ENCODE results near the gene CHST8. TPM values are rescaled to one million over a fixed set of nuclear protein-coding genes. Genes with fewer than 3 reads are reported as not detected.

Gene CHST8
- total and polyA plus RNA-seq, 2 of the 13 experiments (the other 11 are each of a cell fraction or from before 2014, with no cell fraction given) = not detected

GRCh38 chr19:33736158-33736557, 114.4 kb downstream of the CHST8 start:
- TF ChIP-seq ARID5B (CRISPR knock-in tag; IDR thresholded peaks at IDR 0.05) (no peak), ZNF564 (CRISPR knock-in tag; IDR thresholded peaks at IDR 0.05) (no peak), ATM (IDR thresholded peaks at IDR 0.05; ENCODE audit: borderline replicate concordance) (no peak), SALL1 (CRISPR knock-in tag; IDR thresholded peaks at IDR 0.05) (no peak), BRF2 (CRISPR knock-in tag; IDR thresholded peaks at IDR 0.05) (no peak)
- Histone ChIP-seq H3K4me2 (ENCODE audit: low read depth, low read length) (no peak overlapping the region), H3K27ac (ENCODE audit: extremely low read length, insufficient read depth, low read length) (no peak overlapping the region), H3K4me3 (replicated peaks in 1 of 3; ENCODE audit: insufficient read depth in 1 of 3, low read depth in 2 of 3, low read length in 3 of 3) (no peak overlapping the region), H3K36me3 (replicated peaks in 1 of 2; ENCODE audit: control insufficient read depth in 1 of 2, insufficient read depth in 2 of 2, low read length in 2 of 2) (no peaks in the 10 kb centered on the region), H3K79me2 (ENCODE audit: insufficient read depth, low read length) (no peaks in the 10 kb centered on the region), H4K20me1 (ENCODE audit: insufficient read depth, low read length) (no peaks in the 10 kb centered on the region), H3K27me3 (ENCODE audit: control insufficient read depth in 1 of 2, insufficient read depth in 2 of 2, low read length in 2 of 2) (peaks cover 0 to 1% of the 10 kb centered on the region in 2 experiments; a peak in 3 of 5 replicates), H2AFZ (ENCODE audit: low read length) (no peak overlapping the region), H3K9ac (ENCODE audit: insufficient read depth, low read depth, low read length) (no peak overlapping the region), H3K9me3 (ENCODE audit: low read length) (no peaks in the 10 kb centered on the region), H3K4me1 (ENCODE audit: insufficient read depth, low read length) (no peaks in the 10 kb centered on the region)
- POLR2A ChIA-PET = no interaction called here
- DNase-seq (ENCODE audit: low spot score) (no peak), ATAC-seq (no peak), FAIRE-seq (no peak)
- in situ Hi-C loops (cut with HindIII; ENCODE audit: extremely low pct_ligation_motif_present, low pct_unique_long_range_greater_than_20kb) (no loop called here), intact Hi-C loops (cut with micrococcal nuclease; ENCODE audit: unreplicated experiment) (no loop called here)
- 0% methylated on average over 2 of the region's 6 CpGs for WGBS (ENCODE audit: low lambda C conversion rate)
- BruUV-seq (replicated peaks) = no TSS peak
- CTCF ChIA-PET (ENCODE audit: low intra/inter-chr PET ratio, low total read pairs) = no interaction called here

Data from HepG2 (cell line).